ENCODE data around the gene HEXD.
A peak's percentile ranks its signal among the peaks of the same experiment; 100 is the strongest.
"Not testable (repeated sequence)": the region's sequence is repeated elsewhere in the genome, so short reads cannot be mapped to it uniquely, and the experiment has no call there.

Gene HEXD

DNA sequence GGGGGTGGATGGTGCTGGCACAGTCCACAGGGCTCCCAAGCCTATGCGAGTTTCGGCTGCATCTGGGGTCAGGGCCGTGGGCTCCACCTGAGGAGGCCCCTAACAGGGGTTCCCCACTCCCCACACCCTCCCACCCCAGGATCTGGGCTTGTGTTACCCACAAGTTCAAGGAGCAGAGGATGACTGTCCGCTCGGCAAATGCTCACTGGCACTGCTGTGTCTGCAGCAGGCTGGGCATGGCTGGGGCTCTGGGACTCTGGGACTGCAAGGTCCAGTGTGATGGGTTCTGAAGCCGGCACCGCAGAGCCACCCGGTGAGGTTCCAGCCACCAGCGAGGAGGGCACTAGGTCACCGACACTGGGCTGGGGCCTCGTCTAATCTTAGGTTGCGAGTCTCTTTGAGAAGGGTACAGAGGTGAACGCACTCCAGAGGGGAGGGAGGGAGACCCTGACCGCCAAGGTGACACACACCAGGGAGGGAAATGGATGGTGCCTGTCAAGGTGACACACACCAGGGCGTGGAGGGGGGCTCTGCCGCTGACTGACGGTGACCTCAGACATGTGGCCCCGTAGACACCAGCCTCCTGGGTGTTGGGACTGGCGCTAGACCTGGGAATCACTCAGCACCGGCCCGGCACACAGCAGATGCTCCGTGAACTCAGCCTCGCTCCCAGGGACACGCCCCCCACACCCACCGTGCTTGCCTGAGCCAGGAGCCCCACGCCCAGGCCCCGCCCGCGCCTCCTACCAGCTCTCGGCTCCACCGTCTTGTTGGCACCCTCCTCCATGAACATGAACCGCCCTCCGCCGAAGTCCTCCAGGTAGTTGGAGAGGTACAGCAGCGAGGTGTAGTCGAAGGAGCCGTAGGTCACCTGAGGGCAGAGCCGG is 20.5 kb upstream of the HEXD start:
- DNase-seq, result no peak

DNA sequence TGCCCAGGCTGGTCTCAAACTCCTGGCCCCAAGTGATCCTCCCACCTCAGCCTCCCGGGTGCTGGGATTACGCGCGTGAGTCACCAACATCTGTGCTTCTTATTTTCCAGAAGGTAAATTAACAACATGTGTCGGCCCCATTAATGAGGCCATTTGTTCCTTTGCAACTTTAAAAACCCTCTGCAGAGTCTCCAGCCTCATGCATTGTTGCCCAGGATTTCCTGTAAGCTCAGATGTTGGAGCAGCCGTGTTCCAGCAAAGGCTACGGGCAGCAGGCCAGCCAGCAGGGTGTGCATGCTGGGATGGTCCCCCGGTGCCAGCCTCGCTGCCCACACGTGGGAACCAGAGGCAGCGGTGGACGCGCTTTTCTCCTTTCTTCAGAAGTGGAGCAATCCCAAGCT is 19.1 kb upstream of the HEXD start:
- DNase-seq, result peak; percentile 90

DNA sequence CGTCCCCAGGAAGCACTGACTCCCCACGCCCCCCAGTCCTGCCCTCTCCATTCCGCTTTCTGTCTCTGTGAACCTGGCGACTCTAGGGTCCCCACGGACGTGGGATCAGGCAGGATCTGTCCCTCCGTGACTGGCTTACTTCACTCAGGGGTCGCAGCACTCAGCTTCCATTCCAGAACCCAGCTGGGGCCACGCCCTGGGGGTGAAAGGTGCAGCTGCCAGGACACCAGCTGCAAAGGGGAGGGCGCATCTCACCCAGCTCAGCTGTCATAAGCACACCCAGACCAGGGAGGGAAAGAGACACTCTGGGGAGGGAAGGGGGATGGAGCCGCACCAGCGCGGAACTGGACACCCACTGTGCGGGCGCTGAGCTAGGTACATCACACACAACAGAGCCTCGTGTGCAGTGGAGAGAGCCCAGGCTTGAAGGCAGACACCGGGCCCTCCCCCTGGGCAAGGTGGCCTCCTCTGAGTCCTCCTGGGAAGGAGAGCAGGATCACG is 18.5 kb upstream of the HEXD start:
- peak; percentile 79 for DNase-seq

DNA sequence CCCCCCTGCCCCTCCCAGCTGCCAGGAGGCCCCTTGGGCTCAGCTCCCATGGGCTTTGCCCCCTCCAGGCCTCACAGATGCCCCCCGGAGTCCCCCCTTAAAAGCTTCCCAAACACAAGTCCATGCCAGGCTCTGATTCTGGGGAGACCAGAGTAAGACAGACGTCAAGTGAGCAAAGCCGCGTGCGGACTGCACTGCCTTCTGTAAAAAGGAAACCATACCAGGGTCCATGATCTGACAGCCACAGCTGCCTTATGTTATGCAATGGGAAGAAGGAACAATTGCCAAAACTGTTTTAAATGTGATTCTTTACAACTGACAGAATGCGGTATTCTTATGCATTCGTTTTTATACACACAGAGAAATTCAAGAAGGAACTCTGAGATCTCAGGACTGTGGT is 17.9 kb upstream of the HEXD start:
- DNase-seq, result no peak

DNA sequence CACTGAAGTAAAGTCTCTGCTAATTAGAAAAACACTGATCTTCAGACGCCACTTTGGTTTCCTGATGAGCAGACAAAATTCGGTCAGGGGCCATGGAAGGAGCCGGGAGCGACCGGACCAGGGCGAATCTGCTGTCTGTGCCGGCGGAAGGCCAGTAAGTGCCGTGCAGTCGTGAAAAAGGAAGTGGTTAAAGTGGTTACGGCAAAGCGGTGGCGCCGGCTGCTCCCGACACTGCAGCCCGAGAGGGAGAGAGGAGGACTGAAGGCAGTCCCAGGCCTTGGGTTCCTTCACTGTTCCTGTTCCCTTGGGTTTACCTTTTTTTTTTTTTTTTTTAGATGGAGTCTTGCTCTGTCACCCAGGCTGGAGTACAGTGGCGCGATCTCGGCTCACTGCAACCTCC is 17.3 kb upstream of the HEXD start:
- DNase-seq, result no peak

DNA sequence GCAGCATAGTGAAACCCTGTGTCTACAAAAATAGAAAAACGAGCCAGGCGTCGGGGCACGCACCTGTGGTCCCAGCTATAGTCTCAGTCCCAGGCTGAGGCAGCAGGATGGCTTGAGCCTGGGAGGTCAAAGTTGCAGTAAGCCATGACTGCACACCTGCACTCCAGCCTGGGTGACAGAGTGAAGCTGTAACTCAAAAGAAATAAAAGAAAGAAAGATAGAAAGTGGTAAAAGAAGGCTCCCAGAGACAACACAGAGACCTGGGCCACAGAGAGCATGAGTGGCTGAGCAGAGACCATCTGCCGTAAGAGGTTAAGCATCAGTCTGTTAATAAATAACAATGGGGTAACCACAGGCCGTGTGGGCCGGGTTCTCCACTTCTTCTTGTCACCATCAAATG is 15.3 kb upstream of the HEXD start:
- no peak for DNase-seq

DNA sequence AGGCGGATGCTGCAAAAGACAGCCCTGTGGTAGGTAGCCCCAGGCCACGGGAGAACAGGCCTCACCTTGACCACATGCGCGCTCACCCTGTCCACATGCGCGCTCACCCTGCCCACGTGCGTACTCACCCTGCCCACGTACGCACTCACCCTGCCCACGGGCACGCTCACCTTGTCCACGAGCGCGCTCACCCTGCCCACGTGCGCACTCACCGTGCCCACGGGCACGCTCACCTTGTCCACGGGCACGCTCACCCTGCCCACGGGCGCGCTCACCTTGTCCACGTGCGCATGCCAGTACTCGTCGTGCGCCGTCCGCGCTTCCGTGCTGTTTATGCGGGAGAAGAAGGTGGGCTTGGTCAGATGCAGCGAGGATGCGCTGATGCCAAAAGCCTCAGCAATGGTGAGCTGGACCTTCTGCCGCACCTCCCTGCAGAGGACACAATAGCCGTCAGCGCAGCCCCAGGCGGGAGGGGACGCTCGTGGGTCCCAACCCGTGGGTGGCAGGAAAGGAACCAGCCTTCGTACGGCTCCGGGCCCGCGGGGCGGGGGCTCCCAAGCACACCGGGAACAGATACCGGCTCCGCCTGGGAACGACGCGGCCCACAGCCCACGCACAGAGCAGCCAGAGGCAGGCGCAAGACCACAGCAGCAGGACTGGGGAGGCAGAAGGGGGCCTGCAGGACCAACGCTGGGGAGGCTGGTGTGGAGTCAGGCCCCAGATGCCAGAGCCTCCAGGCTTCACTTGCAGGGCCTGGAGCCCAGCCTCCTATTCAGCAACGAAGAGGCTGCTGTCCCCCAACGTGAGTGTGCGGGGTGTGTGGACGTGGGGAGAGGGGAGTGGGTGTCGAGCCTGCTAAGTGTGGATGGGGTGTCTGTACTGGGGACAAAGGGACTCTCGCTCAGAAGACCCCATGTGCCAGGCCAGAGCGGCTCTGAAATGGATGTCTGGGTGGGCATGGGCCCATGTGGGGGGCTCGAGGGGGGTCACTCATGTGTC is 14.2 kb upstream of the HEXD start:
- no peak for DNase-seq

DNA sequence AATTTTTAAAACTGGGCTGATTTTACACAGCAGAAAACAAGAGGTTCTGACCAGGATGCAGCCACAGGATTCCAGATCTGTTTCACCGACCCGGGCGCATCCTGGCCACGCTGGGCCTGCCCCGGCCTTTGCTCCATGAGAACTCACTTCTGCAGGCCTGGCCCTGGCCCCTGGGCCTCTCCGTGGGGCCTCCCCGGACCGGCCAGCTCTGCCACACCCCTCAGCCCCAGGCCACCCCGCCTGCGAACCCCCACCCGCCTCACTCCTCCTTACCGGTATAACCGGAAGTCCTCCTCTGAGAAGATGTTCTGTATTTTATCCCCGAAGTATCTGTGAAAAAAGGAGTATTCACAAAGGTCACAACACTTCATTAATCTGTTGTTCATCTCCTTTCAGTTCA is 13.1 kb upstream of the HEXD start:
- DNase-seq, result no peak

DNA sequence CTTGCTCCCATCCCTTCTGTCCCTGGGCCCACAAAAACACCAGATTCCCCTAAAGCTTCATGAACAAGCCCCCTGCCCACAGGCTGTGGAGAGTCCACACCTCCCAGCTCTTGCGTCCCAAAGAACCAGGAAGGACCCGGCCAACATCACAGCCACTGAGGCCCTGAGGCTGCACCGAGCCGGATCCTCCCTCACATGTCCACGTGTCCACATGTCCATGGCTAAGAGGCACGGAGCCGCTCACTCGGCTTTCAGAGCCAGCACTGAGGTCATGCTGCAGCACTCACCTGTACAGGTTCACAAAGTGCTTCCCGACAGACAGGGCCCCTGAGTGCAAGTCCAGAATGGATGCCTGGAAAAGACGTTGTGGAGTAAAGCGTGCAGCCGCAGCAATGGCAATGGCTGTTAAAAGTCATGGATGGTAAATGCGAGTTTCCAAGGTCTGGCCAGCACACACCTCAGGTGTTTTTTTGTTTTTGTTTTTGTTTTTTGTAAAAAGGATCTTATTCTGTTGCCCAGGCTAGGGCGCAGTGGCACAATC is 11.9 kb upstream of the HEXD start:
- DNase-seq, result no peak

DNA sequence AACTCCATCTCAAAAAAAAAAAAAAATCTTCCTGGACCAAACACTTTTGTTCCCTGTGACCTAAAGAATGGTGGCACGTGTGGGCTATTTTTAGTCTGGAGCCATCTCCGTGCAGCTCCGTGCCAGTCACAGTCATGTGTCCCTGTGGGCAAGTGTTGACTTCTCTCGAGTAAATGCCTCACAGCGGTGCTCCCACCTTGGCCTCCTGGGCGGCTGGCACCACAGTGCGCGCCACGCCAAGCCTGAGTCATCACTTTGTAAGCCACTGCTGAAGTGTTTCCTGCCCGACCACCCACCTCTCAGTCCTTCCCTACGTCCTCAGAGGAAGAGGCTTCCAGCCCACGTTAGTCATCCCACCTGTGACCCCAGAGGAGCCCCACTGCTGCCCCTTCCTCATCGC is 10.9 kb upstream of the HEXD start:
- no peak for DNase-seq

DNA sequence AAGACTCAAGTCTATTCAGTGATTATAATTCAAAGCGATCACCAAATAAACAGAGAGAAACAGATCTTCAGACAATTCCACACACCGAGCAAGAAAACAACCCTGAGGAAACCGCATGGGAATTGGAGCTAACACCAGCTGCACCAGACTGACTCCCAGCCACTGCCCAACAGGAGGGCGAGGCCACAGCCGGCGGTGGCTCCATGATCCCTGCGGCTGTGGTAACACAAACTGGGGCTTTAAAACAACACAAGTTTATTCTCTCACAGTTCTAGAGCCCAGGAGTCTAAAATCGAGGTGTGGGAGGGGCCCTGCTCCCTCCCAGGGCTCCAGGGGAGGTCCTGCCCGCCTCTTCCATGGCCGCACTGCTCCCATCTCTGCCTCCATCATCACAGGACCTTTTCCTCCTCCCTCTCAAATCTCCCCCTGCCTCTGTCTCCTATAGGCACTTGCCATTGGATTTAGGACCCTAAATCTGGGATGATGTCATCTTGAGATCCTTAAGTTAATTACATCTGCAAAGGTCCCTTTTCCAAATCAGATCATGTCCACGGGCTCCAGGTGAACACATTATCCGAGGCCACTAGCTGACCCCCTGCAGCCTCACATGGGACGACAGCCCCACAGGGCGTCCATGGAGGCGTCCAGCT is 9.7 kb upstream of the HEXD start:
- no peak for DNase-seq

DNA sequence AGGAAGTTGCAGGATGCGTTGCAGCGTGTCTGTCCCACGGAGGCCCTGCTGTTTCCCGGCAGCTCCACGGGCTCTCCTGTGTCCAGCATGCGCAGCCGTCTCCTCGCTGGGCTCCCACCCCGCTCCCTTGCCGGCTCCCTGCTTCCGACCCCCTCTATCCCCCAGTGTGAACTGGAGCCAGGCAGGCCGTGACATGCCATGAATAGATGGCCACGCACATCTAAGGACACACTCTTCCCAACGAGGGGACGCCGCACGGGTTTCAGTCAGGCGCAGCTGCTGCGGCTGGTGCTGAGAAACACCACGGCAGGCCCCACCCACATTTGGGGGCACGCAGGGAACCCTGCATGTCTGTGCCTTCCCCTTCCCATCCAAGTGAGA is 9.2 kb upstream of the HEXD start:
- DNase-seq, result no peak

DNA sequence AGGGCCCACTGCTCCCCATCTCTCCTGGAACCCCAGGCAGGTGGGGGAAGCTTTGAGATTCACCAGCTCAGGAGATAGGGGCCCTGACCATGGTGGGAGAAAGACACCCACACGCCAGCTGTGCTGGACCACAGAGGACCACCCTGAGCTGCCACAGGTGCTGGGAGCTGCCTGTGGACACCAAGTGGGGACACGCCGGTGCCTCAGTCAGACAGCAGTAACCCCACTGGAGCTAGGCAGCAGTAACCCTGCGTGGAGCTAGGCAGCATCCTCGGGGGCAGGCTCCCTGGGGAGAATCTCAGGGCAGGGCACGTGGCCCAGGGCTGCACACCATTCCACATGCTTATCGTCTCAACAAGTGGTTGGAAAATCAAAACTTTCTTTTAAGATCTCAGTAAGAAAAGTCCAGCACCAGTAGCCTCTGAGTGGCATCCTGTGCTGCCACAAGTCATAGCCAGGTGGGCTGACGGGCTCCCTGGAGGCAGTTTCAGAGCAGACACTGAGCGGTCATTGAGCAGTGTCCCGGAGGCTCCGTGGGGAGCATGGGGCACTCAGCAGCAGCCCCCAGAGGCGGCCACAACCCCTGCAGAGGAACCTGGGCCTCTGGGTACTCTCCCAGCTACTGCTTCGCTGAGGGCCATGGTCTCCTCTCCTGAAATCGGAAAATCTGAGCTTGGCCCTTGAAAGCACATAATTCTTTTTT is 8.0 kb upstream of the HEXD start:
- no peak for DNase-seq

DNA sequence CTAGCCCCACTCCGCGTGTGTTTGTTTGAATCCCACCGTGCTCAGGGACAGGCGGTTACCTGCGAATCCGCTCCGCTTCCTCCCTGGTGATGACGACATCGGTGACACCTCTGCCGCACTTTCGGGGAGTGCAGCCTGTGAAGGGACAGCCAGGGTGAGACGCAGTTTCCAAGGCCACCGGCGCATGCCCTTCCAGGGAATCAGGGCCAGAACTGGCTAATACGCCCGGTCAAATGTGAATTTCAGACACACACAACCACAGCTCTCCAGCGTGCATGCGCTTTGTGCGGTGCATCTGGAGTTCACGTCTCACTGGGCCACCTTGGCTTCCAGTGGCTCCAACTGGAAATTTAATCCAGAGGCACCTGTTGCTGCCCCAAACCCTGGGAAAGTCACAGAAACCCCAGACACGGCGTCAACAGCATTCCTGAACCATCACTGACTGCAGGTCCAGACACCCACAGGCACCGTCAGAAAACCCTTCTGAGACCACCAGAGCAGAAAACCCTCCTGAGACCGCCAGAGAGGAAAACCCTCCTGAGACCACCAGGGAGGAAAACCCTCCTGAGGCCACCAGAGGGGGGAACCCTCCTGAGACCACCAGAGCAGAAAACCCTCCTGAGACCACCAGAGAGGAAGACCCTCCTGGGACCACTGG is 6.6 kb upstream of the HEXD start:
- no peak for DNase-seq

DNA sequence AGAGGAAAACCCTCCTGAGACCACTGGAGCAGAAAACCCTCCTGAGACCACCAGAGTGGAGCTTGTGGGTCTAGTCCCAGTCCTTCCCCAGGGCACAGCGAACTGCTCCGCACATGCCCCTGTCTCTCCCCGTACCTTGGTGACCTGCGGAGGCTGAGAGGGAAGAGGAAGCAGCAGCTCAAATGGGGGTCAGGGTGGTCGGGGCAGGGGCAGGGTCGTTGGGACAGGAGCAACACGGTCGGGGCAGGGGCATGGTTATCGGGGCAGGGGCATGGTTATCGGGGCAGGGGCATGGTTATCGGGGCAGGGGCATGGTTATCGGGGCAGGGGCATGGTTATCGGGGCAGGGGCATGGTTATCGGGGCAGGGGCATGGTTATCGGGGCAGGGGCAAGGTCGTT is 6.1 kb upstream of the HEXD start:
- not testable (repeated sequence) for DNase-seq

DNA sequence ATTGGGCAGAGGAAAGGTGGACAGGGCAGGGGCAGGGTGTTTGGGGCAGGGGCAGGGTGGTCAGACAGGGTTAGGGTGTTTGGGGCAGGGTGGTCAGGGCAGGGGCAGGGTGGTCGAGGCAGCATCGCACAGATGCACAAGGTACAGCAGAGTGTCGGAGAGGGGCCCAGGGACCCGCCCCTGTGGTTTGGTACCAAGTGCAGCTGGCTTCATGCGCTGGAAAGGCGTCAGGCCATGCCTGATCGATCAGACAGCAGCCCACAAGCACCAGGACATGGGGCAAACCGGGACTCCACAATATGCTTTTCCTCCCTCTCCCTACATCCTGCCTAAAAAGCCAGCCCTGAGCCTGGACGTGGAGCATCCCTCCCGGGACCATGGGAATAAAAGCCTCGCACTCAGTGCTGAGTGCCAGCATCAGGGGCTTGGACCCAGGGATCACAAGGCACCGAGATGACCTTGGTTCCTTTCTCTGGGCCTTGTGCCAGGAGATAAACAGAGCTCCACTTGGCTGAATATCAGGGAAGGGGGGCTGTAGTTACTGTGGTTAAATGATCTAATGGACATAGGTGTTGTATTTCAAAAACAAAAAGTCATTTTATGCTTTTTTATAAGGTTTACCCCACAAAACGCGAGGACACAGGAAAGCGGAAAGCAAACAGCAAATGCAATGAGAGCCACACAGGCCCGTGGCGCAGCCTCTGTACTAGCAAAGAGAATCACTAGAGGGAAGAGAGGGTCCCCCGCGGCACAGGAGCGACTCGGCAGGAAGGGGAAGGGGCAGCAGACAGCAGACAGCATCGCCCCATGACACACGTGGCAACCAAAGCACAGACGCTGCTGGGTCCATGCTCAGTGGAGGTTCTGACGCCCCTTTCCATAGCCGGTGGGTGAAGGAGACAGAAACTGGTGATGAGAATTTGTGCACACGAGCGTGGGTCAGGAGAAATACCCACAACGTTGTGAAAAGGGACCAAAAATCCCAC is 5.3 kb upstream of the HEXD start:
- no peak for DNase-seq

DNA sequence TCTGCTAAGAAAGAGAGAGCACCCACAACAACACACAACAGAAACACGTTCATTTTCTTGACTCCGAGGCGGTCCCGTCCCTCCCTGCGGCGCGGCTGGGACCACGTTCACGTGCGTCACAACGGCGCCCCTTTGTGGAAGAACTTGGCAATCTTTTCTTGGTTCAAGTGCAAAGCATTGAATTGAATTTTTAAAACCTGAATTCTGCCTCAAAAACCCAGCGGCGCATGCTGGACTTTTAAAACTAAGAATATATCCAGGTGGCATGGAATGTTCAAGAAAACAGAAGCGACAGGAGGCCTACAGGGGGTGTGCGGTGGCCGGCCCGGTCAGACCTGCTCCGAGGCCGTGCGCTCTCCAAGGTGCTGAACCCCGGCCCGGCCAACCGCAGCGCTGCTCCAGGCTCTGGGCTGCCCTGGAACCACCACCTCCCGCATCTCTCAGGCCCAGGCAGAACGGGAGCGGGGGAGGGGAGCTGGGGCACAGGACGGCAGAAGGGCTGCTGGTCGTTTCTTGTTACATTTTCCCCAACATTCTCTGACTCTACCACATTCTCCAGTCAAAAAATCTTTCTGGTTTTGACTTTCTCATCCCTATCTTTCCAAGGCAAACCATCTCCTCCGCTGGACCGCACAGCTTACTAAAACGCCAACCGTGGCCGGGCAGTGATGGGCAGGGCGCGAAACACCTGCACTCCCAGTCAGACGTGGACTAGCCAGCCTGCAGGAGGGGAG is 3.4 kb upstream of the HEXD start:
- DNase-seq, result peak; percentile 81

DNA sequence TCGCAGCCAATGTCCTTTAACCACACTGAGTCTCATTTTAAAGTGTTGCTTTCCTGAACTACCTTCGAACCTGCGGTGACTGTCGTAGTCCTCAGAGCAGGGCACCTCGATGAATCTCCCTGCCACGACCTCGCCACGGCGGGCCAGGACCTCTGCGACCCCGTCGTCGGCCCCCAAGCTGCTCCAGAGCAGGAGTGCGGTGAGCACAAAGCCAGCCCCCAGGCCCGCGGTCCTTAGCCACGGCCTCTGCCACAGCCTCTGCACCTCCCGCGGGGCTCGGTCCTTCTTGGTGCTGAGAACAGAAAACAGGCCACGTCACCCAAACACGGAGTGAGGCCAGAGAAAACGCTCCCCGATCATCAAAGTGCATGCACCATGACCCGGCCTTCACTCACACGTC is 2.8 kb upstream of the HEXD start:
- DNase-seq, result no peak

DNA sequence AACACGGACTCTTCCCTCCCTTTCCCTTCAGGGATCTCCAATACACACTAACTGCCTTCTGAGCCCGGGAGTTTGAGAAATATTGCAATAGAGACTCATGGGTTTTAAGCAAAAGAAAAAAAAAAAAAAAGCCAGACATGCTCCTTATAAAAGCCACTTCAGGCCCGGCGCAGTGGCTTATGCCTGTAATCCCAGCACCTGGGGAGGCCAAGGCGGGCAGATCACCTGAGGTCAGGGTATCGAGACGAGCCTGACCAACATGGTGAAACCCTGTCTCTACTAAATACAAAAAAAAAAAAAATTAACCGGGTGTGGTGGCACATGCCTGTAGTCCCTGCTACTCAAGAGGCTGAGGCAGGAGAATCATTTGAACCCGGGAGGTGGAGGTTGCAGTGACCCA is 2.4 kb upstream of the HEXD start:
- no peak for DNase-seq

DNA sequence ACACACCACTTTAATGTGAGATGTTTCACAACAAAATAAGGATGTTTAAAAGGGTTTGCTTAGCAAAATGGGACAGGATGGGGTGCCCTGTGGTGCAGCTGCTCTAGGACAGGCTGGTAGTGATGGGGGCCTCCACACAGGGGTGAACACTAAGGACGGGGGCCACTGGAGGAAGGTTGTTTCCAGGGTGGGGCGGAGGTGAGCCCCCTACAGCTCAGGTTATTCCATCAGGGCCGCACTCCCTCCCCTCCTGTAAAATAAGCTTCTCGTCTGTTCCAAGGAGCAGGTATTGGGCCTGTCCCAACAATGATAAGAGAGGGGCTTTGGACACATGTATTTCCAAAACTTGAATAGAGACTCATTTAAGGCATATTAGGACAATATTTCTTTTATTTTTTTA is 1.9 kb upstream of the HEXD start:
- DNase-seq, result no peak

Data from left hindlimb (tissue), 1 donor.